Liver (tissue), 2 donors: ENCODE results near the gene PIK3R3.

Experiments used
- CTCF ChIP-seq: fragments of 150-350 bp; IDR thresholded peaks from 2 replicates; pipeline ENCODE4 v1.5.1; 2017; ENCODE audit warnings: improper control_type of control experiment, low read depth, low read length; ENCODE audit not compliant: missing input control
- REST ChIP-seq: IDR thresholded peaks from 2 replicates; pipeline ENCODE4 v1.6.1; 2016; ENCODE audit warnings: antibody characterized with exemption, mild to moderate bottlenecking
- donor health status: healthy.

GRCh38 chr1:45995298-45995697 is 137.1 kb downstream of the PIK3R3 start:
- TF ChIP-seq CTCF (no peak), REST (no peak)
